ENCODE results near the gene EEF2. TPM values are rescaled to one million over a fixed set of nuclear protein-coding genes. Genes with fewer than 3 reads are reported as not detected.
"Not testable (repeated sequence)": the region's sequence is repeated elsewhere in the genome, so short reads cannot be mapped to it uniquely, and the experiment has no call there.

Gene EEF2
- total RNA-seq, 2 donors from 2014 or later: 1,815 to 2,062 TPM

DNA sequence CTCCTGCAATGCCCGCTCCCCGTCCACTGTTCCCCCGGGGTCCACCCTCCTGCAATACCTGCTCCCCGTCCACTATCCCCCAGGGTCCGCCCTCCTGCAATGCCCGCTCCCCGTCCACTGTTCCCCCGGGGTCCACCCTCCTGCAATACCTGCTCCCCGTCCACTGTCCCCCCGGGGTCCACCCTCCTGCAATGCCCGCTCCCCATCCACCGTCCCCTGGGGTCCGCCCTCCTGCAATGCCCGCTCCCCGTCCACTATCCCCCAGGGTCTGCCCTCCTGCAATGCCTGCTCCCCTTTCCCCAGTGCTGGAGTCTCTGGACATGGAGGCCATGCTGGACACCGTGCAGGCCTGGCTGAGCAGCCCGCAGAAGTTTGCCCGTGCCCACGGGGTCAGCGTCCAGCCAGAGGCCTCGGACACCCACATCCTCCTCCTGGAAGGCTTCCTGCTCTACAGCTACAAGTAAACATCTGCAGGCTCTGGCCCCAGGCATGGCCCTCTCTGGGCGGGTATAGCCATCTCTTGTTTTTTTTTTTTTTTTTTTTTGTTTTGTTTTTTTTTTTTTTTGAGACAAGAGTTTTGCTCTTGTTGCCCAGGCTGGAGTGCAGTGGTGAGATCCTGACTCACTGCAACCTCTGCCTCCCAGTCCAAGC is 46.8 kb downstream of the EEF2 start:
- DNase-seq; ATAC-seq; intact Hi-C loops (cut with DNase I): not testable (repeated sequence)

DNA sequence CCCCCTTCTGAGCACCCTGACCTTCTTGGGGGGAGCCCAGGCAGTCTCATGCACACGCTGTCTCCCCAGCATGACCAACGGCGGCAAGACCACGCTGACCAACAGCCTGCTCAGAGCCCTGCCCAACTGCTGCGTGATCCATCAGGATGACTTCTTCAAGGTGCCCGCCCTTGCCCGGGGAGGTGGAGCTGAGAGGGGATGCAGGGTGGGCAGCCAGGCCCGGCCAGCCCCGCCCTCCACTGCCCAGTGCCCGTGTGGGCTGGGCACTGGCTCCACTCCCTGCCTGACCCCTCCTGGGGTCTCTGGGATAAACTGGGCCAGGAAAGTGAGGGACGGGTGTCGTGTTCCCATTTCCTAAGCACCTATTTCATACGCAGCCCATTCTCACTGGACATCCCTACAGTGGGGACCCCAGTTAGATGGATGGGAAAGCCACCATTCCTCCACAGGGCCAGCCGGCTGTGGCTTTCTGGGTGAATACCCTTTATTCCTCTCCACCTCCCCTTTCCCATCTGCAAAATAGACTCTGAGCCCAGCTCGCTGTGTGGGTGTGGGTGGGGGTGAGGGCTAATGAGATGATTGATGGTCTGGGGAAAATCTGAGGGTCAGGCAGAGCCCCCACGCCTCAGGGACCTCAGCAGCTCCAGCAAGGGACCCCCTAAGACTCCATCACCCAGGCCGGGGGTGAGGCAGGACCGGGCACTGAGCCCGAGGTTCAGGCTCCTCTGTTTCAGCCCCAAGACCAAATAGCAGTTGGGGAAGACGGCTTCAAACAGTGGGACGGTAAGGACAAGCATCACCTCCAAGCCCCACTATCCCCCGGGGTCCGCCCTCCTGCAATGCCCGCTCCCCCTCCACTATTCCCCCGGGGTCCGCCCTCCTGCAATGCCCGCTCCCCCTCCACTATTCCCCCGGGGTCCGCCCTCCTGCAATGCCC is 48.5 kb downstream of the EEF2 start:
- intact Hi-C loops (cut with DNase I): no loop called here
- DNase-seq: no peak
- ATAC-seq: no peak

DNA sequence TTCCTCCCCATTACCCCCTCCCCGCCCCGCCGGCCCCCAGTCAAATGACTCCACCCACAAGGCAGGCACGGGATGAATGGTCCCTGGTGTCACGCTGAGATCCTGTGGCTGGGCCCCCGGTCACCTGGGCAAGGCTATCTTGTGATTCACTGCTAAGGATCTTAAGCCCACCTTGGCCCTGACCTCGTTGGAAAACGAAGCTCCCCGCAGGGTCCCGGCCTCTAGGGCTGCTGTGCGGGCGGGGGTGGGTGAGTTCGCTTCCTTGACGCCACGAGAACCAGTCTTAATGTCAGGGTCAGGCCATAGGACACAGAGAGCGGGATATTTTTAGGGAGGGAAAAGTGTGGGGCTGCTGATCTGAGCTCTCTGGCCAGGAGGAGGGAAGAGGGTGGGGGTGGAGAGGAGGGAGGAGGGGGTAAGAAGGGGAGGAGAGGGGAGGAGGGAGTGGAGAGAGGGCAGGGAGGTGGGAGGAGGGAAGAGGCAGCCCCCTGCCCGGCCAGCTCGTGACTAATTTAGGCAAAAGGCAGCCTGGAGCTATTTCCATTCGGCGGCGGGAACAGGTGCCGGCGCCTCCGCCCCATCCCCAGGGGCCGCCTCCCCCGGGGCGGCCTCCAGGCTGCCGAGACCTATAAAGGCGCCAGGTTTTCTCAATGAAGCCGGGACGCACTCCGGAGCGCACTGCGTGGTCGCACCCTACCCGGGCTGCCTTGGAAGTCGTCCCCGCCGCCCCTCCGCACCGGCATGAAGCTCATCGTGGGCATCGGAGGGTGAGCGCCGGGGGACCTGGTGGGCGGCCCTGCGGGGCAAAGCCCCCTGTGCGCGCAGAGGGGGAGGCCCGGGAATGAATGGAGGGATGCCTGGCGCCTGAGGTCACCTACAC is 52.1 kb downstream of the EEF2 start, which contains the start of gene NMRK2:
Gene NMRK2 (plus strand): TSS at position 139 of the 880 bp plus-strand sequence. CDS start 603 bp downstream, at position 742.
- ATAC-seq (peak; percentile 67 to 75), DNase-seq (peak; percentile 65)
- intact Hi-C loops (cut with DNase I): loop anchor here in 1 of 2 donors (2.0 kb wide), 1 partner anchor 18 kb away; no protein-coding TSS in a partner anchor

DNA sequence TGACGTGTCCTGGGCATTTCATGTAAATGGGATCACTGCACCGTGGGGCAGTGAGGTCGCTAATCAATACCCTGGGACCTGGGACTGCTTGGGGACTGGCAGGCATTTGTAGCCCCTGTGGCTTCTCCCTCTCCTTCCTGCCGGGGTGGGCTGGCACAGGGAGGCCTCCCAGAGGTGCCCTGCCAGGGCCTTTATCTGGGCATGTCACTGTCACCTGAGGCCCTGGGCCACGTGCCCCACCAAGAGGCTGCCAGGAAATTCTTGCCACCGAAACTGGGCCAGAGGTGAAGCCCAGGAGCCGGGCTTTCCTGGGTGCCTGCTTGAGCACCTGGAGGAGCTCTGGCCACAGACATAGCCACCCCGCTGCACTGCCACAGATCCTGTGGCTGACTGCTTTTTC is 54.2 kb downstream of the EEF2 start:
- intact Hi-C loops (cut with DNase I): no loop called here
- peak; percentile 67 to 80 for ATAC-seq
- DNase-seq: peak; percentile 70

Small RNAs within 50 kb of the gene (microRNA-seq; reads per million reads assigned to microRNA genes)
- gene MIR637: 0 reads per million in 2 donors

Other genes with a start within 250 kb of the EEF2 start
- 10 to 100 TPM; 12.6 to 12.7 TPM for gene APBA3, start 223.8 kb downstream of the EEF2 start, total RNA-seq
- gene MRPL54, start 222.8 kb downstream of the EEF2 start, total RNA-seq: 10 to 100 TPM; 63.6 to 68.9 TPM
- gene RAX2, start 213.2 kb downstream of the EEF2 start, total RNA-seq: not detected
- 1 to 10 TPM in 1 of 2 donors, under 1 TPM in 1; 0.92 to 1.4 TPM for gene MATK, start 199.1 kb downstream of the EEF2 start, total RNA-seq
- under 1 TPM; 0.29 to 0.35 TPM for gene ZFR2, start 116.4 kb downstream of the EEF2 start, total RNA-seq
- not detected for gene ATCAY, start 104.8 kb downstream of the EEF2 start, total RNA-seq
- 1,000 to 10,000 TPM; 1,098 to 1,409 TPM for gene NMRK2, start 52.4 kb downstream of the EEF2 start, total RNA-seq
- gene DAPK3, start 14.4 kb downstream of the EEF2 start, total RNA-seq: 10 to 100 TPM; 52.4 to 95.1 TPM
- 10 to 100 TPM; 13.8 to 14.0 TPM for gene PIAS4, start 22.3 kb upstream of the EEF2 start, total RNA-seq
- gene ZBTB7A, start 81.4 kb upstream of the EEF2 start, total RNA-seq: 10 to 100 TPM; 28.5 to 32.5 TPM
- gene MAP2K2, start 138.7 kb upstream of the EEF2 start, total RNA-seq: 100 to 1,000 TPM; 109 to 118 TPM
- not detected for gene CREB3L3, start 168.2 kb upstream of the EEF2 start, total RNA-seq
- 10 to 100 TPM; 13.0 to 21.8 TPM for gene SIRT6, start 197.1 kb upstream of the EEF2 start, total RNA-seq
- 1 to 10 TPM in 1 of 2 donors, under 1 TPM in 1; 0.86 to 1.2 TPM for gene ANKRD24, start 197.2 kb upstream of the EEF2 start, total RNA-seq
- gene EBI3, start 244.1 kb upstream of the EEF2 start, total RNA-seq: 1 to 10 TPM; 1.2 TPM

Data from left cardiac atrium (tissue), 4 donors.